Cardiac fibroblast (primary cell): Measurements from ENCODE around the gene ZFP36L1.

Experiments
- DNase-seq, 2 donors: peaks; one replicate each; pipeline versions ENCODE4 v3.0.0 to v3.0.0-alpha.2; 2010; ENCODE audit warnings: low read depth in 2 of 2
- H3K4me3 ChIP-seq, 2 donors: replicated peaks in 1 of 2; 1 replicate in 1 of 2; 2 replicates in 1 of 2; pipeline ENCODE4 v1.5.1; 2011; ENCODE audit warnings: low read depth in 2 of 2, low read length in 2 of 2, mild to moderate bottlenecking in 2 of 2, moderate library complexity in 1 of 2
- CTCF ChIP-seq: IDR thresholded peaks from one replicate; pipeline ENCODE4 v1.5.1; 2011; ENCODE audit warnings: low read depth, mild to moderate bottlenecking, low read length, inconsistent platforms

ZFP36L1 gene

DNA sequence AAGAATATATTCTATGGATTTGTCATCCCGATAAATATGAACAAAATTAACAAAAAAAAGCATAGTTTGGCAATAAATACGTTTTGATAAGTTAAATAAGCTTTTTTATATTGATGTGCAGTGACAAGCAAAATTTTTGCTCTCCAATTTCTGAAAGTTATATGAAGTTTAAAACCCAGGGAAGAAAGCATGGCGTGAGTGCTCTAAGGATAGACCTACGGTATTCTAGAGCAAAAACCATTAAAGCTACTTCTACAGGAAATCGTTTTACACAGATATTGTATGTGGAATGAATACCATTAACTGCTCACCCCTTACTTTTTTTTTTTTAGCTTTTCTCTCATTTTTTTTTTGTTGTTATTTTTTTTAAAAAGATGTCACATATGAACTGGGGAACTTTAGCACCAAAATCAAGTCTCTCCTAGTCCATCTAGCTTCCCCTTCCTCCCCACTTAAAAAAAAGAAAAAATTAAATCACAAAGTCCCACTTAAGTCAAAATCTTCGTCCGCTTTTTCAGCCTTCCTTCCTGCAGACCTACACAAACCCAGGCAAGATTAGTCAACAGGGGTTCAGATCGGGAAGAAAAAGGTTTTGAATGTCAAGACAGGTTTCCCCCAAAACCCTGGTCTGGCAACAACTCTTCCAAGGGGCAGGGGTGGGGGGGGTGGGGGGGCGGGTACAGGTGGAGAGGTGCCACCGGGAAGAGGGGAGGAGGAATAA, 4.4 kb downstream of the ZFP36L1 start:
- DNase-seq: peak; percentile 26 to 49
- peak overlapping the region; percentile 77 to 95 for H3K4me3 ChIP-seq
- TF ChIP-seq CTCF: no peak

DNA sequence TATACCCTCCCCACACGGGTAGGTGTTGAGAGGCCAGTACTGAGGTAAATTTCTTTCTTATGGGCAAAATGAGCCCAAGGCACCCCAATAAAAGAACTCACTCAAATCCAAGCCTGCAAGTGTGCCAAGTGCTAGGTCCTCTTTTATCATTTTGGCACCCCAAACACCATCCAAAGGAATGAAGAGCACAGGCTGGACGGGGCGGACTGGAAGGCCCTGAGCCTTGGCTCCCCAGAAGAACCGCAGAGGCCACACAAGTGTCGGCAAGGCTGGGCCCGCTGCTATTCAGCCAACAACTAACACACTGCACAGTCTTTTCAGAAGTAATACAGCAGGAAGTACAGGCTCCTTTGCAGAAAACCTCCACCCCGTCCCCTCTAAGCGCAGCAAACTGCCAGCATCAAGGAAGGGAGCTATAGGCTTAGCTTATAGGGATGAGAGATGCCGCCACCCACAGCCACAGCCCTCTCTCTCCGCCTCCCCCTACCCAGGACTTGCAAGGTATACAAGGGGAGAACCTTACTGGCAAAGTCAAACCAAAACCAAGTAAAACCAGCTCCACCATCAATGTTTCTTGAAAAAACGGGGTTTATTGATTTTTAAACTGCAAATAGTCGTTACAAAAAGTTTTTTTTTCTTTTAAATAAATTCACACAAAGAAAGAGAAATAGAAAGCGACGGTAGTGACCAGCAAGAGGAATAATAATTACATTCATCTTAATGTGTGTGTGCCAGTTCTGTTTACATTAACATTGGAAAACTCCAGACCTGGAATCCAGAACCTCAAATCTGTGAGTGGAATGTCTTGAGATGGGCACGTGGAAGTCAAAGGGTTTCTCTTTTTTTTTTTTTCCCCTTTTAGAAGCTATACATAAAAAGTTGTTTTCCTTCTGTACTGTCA, 5.5 kb downstream of the ZFP36L1 start:
- TF ChIP-seq CTCF: no peak
- H3K4me3 ChIP-seq: peak overlapping the region; percentile 5 to 15
- DNase-seq: peak in 1 of 2 donors; percentile 17

DNA sequence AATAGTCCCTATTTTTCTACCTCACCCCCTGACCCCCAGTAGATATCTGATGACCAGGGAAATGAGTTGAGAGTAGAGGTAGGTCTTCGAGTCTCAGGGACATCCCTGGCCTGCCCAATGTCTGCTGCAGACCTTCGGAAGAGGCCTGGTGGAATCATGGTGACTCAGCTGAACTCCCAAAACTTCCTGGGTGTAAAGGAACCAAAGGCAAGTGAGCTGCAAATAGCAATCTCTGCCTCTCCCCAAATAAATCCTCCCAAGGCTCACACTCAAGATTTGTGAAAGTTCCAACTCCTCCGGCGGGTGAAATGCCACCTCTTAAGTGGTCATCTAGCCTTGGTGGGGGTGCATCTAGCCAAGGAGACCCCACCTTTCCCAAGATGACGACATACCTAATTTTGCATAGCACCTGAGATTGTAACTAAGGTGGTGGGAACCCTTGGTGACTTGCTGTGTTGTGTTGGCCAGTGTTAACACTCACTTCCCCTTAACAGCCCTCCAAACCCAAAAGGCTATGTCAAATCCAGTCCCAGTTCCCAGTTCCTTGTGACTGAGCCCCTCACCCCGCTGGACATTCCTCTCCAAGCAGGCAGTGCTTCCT, 6.3 kb downstream of the ZFP36L1 start:
- H3K4me3 ChIP-seq: no peak overlapping the region
- no peak for TF ChIP-seq CTCF
- peak; percentile 87 to 92 for DNase-seq

GRCh38 chr14:68785534-68786490, 7.1 kb downstream of the ZFP36L1 start:
- H3K4me3 ChIP-seq: no peak overlapping the region
- peak; percentile 85 to 88 for DNase-seq
- TF ChIP-seq CTCF: no peak

DNA sequence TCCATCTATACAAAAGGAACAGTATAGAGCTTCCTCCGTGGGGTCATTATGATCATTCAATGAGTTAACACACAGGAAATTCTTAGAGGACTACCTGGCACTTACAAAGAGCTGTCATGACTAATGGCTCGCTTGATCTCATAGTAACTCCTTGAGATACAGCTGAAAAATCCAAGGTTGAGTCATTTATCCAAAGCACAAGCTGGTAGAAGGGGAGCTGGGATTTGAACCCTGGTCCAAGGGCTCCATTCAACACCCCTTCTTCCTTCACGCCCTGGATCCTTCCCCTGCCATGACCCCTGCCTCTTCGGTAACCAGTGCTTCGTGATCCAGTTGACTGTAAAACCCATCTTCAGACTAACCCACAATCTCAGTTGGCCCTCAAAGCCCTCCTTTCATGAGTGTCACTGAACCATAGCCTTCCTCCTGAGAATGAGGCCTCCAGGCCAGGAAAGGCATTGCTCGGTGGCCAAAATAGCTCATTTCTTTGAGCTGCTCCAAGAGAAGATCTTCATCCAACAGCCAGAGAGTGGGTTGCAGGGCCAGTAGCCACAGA, 7.8 kb downstream of the ZFP36L1 start:
- no peak for TF ChIP-seq CTCF
- H3K4me3 ChIP-seq: no peak overlapping the region
- DNase-seq: peak; percentile 45 to 96
